SKM-1 treated with dmso at 0.1 percent for 144 hours (cell line): ENCODE data around the gene COBLL1.
"Not testable (repeated sequence)": the region's sequence is repeated elsewhere in the genome, so short reads cannot be mapped to it uniquely, and the experiment has no call there.

Experiments used
- DNase-seq: peaks from one replicate; lab custom pipeline; 2025; ENCODE audit not compliant: unreplicated experiment; lab: John Stamatoyannopoulos, UW

COBLL1 gene

DNA sequence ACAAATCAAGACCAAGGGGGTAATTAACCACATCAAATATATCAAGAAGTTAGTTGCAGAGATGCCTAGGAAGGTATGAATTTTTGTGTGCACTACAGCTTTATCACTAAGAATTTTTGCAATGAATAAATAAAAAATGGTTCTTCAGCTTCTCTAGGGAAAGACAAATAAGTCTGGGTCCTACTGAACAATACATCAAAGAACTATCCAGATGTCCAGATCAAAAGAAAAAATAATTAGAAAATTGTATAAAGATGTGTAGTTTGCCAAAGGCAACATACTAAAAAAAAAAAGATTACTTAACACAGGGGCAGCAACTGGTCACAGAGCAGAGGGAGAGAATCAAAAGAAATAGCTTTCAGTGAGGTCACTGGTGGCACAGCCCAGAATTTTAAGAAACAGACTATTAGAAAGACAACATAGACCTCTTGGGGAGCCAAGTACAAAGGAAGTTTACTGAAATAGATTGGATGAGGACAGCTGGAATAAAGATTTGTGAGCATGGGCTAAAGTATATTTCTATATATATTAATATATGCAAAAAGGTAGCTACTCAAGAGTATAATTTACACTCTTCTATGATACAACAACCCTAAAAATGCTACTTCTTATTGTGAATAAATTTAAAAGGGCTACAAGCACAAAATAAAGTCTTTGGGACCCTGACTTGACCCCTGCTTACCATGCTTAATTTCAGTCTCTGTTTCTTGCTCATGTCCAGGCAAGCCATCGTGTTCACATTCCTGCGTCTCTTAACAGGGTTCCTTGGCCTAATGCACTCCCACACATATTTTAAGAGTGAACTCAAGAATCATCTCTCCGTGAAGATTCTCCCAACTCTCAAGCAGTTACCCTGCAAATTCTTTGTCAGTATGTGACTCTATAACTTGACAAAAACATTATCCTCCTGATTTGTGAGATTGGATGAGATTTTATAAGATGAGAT lies 121.4 kb downstream of the COBLL1 start:
- DNase-seq, result no peak

DNA sequence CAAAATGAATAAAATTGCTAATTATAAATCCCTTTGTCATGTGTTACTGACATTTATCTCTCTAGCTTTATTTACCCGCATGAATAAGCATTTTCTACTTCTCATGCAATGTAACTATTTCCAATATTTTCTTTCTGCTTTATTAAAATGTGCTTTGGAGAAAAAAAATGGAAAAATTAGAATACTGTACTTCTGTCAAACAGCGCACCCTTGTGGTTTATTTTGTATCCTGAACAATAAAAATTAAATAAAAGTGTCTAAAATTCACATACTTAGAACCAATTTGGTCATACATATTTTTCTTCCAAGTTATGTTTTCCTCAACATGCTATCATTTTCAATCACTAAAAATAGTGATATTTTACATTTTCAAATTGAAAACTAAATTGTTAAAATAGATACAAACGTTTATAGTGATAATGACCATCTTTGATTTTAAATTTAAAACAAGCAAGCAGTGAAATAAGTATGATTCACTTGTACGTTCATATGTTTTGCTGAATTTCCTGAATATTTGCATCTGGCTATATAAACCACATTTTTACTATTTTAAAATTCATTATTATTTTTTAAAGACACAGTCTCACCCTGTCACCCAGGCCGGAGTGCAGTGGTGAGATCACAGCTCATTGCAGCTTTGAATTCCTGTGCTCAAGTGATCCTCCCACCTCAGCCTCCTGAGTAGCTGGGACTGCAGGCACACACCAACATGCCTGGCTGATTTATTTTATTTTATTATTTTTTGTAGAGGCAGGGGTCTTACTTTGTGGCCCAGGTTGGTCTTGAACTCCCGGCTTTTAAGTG lies 124.4 kb downstream of the COBLL1 start:
- DNase-seq, result peak; percentile 18

DNA sequence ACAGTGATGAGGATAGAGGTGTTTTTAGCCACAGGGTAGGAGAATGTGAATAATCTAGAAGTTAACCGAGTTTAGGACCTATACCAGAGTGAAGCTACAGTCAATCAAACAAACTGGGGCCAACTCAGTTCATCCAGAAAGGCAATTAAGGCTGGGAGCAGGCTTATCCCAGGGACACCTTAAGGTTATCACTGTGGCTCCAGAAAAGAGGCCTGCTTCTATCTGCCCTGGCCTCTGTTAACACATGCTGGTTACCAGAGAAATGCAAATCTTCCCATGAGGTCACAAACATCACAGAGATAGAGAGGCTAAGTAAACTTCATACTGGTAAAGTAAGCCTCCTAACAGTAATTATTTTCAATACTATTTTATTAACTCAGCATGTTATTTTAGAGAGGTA lies 127.2 kb downstream of the COBLL1 start:
- DNase-seq, result no peak

DNA sequence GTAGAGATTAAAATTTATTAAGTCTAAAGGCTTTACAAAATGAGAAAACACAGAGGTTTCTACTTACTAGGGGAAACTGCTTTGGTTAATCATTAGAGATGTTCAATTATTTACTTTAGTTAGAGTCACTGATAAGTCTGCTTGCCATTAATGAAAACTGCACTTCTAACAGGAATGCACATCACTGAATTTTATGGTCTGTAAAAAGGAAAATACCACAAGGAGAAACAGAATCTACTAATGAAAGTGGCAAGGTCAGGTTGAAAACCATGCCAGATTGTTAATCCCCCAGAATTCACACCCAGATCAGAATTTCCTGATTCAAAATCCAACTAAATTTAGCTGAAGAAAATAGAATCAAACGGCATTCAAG lies 129.9 kb downstream of the COBLL1 start:
- no peak for DNase-seq

DNA sequence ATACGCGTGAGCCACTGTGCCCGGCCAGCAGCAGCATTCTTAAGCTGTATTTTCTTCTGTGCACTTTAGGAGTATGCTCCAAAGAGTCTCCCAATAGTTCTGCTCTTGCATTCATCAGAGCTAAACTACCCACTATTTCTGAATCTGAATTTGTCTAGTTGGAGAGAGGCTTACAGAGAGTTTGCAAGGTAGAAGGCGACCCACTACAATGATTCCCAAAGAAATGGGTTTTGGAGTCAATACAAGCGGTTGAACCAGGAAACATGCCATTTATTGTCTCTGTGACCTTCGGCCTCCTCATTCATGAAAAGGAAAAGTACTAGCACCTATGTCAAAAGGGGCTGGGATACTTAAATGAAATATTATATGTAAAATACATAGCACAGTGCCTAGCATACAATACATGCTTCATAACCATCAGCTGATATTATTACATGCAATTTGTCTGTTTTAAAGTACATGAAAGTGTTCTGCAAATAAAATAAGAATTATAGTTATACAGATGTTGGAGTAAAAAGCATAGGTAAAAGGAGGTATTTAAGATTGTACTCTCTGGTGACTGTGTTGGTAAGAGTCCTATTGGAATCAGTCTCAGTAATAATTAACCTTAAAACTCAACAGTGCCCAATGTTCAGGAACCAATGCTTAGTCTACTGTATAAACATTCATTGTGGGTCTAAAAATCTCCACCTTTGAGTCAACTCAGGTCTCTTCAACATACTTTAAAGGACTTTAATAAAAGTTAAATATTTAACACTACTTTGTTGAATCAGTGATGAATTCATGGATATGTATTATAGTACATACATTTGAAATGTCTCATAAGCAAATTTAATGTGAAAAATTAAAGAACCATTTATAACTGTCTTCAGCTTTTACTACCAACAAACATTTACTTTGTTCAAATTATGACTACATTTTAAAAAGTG lies 130.5 kb downstream of the COBLL1 start:
- no peak for DNase-seq

DNA sequence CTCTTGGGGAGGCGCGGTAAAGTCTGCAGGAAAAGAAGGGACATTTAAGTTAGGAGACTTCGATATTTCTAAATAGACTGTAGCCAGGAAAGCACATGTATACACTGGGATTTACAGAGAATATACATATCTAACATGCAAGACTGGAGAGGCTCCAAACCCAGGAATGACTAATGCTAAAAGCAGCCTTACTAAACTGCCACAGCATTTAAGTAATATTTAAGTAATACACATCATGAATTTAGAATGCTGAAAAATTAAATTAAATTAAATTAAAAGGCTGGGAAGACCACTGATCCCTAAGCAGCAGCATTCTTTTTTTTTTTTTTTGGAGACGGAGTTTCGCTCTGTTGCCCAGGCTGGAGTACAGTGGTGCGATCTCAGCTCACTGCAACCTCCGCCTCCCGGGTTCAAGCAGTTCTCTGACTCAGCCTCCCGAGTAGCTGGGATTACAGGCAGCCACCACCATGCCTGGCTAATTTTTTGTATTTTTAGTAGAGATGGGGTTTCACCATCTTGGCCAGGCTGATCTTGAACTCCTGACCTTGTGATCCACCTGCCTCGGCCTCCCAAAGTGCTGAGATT lies 131.3 kb downstream of the COBLL1 start:
- DNase-seq, result not testable (repeated sequence)

DNA sequence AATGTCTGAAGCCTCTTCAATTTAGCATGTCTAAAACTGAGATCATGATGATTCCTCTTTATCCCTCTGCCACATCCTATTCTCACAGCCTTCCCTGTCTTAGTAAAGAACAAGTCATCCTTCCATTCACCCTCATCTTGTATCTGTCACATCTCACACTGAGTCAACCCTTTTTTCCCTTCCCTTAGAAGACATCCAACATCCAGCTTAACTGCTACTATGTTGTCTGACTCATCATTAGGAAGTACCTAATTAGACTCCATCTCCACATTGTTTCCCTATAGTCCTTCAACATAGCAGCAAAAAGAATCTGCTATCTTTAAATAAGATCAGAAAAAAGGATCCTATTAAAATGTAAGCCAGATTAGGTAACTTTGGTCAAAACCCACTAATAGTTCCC lies 135.1 kb downstream of the COBLL1 start:
- DNase-seq, result no peak

DNA sequence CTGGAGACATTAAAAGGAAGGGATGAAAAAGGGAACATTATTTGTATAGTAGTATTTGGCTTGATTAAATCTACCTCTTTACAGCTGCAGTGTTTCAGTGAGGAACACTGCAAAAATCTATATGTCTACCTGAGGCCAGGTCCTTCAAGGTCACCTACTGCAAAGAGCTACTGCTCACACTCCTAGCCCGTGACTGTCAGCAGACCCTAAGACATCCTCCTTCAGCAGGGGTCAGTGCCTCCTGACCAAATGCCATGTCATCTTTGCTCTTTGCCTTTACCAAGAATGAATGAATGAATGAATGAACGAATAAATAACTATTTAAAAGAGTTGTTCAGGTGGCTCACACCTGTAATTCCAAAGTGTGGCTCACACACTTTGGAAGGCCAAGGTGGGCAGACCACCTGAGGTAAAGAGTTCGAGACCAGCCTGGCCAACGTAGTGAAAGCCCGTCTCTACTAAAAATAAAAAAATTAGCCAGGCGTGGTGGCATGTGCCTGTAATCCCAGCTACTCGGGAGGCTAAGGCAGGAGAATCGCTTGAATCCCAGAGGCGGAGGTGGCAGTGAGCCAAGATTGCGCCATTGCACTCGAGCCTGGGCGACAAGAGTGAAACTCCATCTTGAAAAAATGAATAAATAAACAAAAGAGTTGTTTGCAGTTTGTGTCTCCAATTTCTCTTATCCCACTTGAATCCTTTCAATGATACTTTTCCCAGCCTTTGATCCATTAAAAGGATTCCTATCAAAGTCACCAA lies 136.0 kb downstream of the COBLL1 start:
- no peak for DNase-seq

DNA sequence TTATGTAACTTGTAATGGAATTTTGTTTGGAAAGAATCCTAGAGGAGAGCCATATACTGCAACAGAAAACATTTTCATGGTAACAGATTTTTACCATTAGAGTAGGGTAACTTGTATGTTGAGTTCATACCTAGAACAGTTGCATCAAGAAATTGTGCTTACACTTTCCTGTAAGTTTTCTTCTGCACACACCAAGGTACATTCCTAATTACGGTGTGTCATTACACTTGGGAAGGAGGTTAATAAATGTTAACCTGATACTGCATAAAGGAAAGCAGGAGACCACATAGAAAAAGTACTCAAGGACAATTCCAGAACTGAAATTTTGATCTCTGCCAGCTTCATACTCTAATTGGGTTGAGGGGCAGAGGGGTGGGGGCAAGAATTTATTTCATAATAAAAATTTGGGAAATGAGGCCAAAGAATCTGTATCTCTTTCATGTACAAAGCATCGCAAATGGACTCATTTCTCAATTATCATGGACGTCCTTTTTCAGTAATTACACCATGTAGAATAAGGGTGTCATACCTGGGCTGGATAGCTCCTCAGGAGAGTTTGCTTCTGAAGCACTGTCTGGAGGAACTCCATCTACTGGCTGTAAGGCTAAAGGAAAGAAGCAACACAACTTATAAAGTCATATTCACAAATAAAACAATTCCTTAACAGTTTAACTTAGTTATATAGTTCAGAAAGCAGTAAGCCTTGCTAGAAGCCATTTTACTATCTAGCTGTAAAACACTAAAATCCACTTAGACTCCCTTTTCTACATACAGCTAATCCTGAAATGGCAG lies 137.5 kb downstream of the COBLL1 start:
- DNase-seq, result no peak

DNA sequence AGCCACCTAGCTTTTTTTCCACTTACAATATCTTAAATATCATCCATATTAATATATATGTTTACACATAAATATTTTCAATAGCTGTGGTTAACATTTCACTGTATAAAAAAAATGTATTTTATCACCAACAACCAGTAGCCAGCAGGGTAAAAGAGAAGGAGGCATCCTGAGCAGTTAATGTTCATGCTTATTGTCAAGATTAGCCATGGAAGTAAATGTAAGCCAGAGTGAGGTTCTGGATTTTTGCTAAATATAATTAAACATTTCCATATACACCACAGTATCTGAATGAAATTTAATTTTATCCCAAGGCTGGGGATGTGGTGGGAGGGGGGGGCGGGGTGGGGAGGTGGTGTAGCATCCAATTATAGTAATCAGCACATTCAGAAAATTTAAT lies 140.1 kb downstream of the COBLL1 start:
- no peak for DNase-seq

DNA sequence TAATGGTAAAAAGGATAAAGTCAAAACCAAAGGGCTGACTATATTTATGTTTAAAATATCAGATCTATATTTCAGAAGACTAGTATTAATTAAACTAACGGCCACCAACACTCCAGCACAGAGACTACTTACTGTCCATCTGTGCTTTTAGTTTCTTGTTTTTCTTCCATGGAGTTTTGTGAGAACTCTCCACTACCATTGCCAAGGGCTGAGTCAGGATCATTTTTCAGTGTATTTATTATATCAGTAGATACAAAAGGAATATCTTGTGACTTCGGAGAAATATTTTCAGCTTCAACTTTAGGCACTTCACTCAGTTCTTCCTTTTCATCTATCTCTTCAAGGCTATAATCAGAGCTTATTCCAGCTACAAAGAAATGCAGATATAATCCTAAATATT lies 141.2 kb downstream of the COBLL1 start:
- DNase-seq, result no peak

DNA sequence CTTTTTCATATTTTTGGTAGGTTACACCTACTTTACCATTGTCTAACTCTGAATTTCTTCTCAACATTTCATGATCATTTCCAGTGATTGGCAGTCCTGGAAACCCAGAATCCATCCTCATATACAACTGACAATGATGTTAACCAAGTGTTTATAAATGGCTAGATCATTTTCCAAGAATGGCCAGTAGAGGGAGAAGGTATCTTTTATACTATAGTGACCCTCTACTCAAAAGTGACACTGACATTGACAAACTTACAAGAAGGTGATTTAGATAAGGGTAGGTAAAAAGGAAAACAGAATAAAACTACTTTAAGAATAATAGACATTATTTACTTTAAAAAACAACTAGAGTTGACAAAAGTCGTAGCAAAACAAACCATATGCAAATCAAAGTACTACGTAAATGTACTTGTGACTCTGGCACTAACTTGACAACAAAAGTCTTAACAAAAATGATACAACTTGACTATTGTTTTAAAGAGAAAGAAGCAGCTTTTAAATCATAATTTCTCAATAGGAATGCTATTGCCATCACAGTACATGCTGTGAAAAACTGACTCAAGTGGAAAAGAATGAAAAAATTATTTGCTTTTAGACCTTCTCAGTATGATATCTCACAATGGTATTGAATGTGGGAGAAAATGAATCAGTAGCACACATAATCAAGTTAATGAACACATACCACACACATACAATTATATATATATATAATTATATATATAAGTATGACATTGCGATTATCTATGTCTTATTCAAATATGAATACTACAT lies 143.7 kb downstream of the COBLL1 start:
- peak; percentile 9 for DNase-seq

DNA sequence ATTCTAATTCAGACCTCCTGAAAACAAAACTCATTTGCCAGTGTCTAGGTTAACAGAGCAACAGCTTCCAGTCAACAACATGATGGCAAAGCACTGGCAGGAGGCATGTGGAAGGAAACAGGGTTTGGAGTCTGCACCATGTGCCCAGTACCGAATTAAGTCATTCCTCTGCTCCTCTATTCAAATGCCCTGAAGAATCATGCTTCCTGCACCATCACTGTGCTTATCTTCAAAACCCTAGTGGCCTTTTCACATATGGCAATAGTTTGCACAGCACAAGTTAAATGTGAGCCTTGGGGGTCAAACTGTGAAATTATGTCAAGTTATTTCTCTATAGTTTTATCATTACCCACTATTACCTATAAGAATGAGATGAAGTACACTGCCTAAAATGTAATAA lies 145.0 kb downstream of the COBLL1 start:
- no peak for DNase-seq

DNA sequence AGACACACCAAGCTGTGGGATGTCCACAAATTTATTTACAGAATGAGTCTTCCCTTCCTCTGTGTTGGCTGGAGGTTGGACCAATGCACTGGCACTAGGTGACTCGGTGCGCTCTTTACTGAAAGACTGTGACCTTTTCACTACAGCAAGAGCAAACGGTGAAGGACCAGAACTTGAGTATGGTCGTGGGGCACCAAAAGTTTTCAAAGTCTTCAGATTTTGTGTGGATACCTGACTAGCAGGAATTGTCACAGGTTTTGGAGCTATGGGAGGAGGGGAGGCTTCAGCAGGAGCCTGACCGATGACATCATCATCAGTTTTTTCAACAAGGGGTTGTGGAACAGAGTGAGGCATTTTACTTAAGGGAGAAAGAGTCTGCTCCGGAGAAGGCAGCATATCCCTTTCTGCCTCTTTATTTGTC lies 147.3 kb downstream of the COBLL1 start:
- no peak for DNase-seq

DNA sequence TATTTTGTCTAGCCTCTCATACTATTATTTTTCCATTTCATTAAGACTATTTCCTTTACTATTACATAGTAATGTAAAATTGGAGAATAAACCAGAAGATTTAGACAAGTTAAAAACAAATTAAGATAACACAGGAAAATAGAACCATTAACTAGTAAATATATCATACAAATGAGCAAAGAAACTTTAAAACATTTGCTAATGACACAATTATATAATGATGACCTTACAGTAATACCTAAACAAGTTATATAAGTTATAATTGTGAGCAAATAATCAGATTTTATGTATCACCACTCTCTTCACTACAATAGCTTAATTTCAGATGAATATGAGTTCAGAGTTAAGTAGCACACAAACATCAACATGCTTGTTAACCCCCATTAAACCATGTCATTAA lies 147.8 kb downstream of the COBLL1 start:
- no peak for DNase-seq

DNA sequence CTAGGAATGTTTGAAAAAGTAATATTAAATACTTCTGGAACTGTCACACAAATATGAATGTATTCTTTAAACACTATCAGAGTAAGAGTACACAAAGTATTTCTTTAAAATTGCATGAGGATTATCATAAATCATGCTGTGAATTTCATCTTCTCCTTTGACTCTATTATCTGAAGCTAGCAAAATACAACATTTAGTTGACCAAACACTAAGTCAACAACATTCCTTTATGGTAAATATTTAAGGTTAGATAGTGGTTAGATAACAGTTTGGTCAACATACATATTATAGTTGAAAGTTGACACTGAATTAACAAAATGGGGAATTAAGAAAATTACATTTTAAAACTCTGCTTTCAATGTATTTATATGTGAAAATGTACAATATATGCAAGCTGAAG lies 148.2 kb downstream of the COBLL1 start:
- no peak for DNase-seq

DNA sequence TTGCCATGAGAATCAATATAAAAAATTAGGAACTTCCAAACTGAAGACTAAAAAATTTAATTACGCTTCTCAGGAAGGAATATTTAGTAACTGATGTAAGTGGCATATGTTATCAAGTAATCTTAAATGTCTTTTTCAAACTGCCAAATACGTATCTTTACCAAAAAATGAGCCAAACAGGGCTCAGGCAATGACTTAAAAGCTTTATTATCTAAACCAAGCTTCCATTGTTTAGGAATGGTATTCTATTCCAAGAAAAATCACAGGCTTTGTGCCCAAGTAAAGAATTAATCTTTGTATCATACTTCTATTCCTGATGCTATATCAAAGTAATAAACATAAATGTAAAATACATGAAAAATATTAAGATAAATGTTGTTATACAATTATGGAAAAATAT lies 148.7 kb downstream of the COBLL1 start:
- DNase-seq, result no peak

DNA sequence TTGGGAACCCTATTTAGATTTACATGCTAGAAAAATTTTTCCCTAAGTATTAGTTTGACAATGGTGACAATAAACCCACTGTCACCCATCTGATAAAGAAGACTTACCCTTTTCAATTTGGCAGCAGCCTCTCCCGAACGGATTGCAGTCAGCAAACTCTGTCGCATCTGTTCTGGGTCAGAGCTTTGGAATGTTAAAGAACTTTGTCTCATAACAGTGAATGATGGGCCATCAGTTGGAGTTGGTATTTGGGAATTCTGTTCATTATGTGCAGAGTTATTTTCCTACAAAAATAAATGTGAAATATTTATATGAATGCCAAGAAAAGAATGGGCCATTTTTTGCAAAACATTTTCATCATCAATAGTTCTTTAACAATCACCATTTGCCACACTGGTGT lies 149.5 kb downstream of the COBLL1 start:
- no peak for DNase-seq
